Loucy (cell line): Measurements from ENCODE around the gene APBA3.

Experiments
- H2AFZ ChIP-seq: fragments of 200-600 bp; sonication (generic); 2 replicates; pipeline ENCODE4 v1.6.0; 2016; ENCODE audit warnings: antibody characterized with exemption, mild to moderate bottlenecking, low read length, moderate library complexity
- H3F3A ChIP-seq: fragments of 200-600 bp; 2 replicates; pipeline ENCODE4 v1.6.0; 2016; ENCODE audit warnings: antibody characterized with exemption, low read depth, mild to moderate bottlenecking
- H3K27me3 ChIP-seq: fragments of 200-600 bp; sonication (generic); 2 replicates; pipeline ENCODE4 v1.6.1; 2014; ENCODE audit warnings: low read length, mild to moderate bottlenecking; ENCODE audit not compliant: insufficient read depth, poor library complexity, severe bottlenecking
- H3K36me3 ChIP-seq: fragments of 200-600 bp; sonication (generic); 2 replicates; pipeline ENCODE4 v1.6.1; 2016; ENCODE audit warnings: low read length; ENCODE audit not compliant: insufficient read depth
- H3K4me1 ChIP-seq: fragments of 200-600 bp; sonication (generic); 2 replicates; pipeline ENCODE4 v1.5.1; 2014; ENCODE audit warnings: low read length, mild to moderate bottlenecking; ENCODE audit not compliant: insufficient read depth, poor library complexity, severe bottlenecking
- H3K4me2 ChIP-seq: fragments of 200-600 bp; sonication (generic); 2 replicates; pipeline ENCODE4 v1.6.0; 2014; ENCODE audit warnings: antibody characterized with exemption, low read length, low read depth, mild to moderate bottlenecking; ENCODE audit not compliant: poor library complexity, severe bottlenecking
- H3K4me3 ChIP-seq: fragments of 200-600 bp; sonication (generic); 2 replicates; pipeline ENCODE4 v1.5.1; 2014; ENCODE audit warnings: low read length, mild to moderate bottlenecking, mixed read lengths; ENCODE audit not compliant: poor library complexity, severe bottlenecking
- H3K79me2 ChIP-seq: fragments of 200-600 bp; sonication (generic); 2 replicates; pipeline ENCODE4 v1.6.1; 2014; ENCODE audit warnings: low read length; ENCODE audit not compliant: insufficient read depth
- H3K9ac ChIP-seq: fragments of 200-600 bp; sonication (generic); 2 replicates; pipeline ENCODE4 v1.6.0; 2014; ENCODE audit warnings: mild to moderate bottlenecking, low read depth, low read length, moderate library complexity; ENCODE audit not compliant: poor library complexity, severe bottlenecking
- H3K9me2 ChIP-seq: fragments of 200-600 bp; sonication (generic); replicated peaks from 2 replicates; pipeline ENCODE4 v1.6.1; 2016; ENCODE audit warnings: low read depth, low read length, mixed read lengths
- H3K9me3 ChIP-seq: fragments of 200-600 bp; sonication (generic); 2 replicates; pipeline ENCODE4 v1.6.1; 2014; ENCODE audit warnings: mild to moderate bottlenecking, antibody characterized with exemption, low read length, low read depth; ENCODE audit not compliant: insufficient read depth
- H4K20me1 ChIP-seq: fragments of 200-600 bp; sonication (generic); 2 replicates; pipeline ENCODE4 v1.6.0; 2014; ENCODE audit warnings: antibody characterized with exemption, low read length, mild to moderate bottlenecking; ENCODE audit not compliant: insufficient read depth, poor library complexity, severe bottlenecking
- CTCF ChIP-seq: fragments of 200-600 bp; sonication (generic); conservative IDR thresholded peaks from 2 replicates; pipeline ENCODE4 v1.5.1; 2014; ENCODE audit warnings: mild to moderate bottlenecking, antibody characterized with exemption, low read length
- EZH2phosphoT487 ChIP-seq: fragments of 200-600 bp; IDR thresholded peaks from 2 replicates; pipeline ENCODE4 v1.6.1; 2018; ENCODE audit warnings: antibody characterized with exemption, mild to moderate bottlenecking, moderate library complexity, borderline replicate concordance

The APBA3 gene

GRCh38 chr19:3750211-3750610 is 11.3 kb downstream of the APBA3 start:
- Histone ChIP-seq H3K9me3 (no peaks in the 10 kb centered on the region), H3K4me3 (no peak overlapping the region), H2AFZ (no peak overlapping the region), H3K4me1 (no peaks in the 10 kb centered on the region), H3K36me3 (no peaks in the 10 kb centered on the region), H3K79me2 (no peaks in the 10 kb centered on the region), H3K27me3 (no peaks in the 10 kb centered on the region), H3K4me2 (no peak overlapping the region), H3F3A (no peaks in the 10 kb centered on the region), H4K20me1 (no peaks in the 10 kb centered on the region), H3K9ac (no peak overlapping the region), H3K9me2 (no peaks in the 10 kb centered on the region)
- TF ChIP-seq CTCF (no peak), EZH2phosphoT487 (no peak)

DNA sequence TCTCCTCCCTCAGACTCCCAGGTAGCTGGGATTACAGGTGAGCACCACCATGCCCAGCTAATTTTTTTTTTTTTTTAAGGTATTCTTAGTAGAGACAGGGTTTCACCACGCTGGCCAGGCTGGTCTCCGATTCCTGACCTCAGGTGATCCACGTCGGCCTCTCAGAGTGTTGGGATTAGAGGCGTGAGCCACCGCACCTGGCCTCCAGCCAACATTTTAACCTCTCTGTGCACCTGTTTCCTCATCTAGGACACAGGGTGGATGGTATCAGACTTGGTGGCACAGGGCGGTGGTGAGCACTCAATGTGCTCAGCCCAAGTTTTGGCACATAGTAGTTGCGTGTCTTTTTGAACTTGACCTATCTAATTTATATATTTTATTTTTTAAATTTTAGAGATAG is 12.5 kb downstream of the APBA3 start:
- TF ChIP-seq EZH2phosphoT487, result no peak
- no peak for TF ChIP-seq CTCF
- H2AFZ ChIP-seq, result no peak overlapping the region
- H3K4me1 ChIP-seq, result no peaks in the 10 kb centered on the region
- H3K9me2 ChIP-seq, result no peaks in the 10 kb centered on the region
- no peaks in the 10 kb centered on the region for H3K9me3 ChIP-seq
- no peaks in the 10 kb centered on the region for H3K36me3 ChIP-seq
- no peak overlapping the region for H3K4me2 ChIP-seq
- no peak overlapping the region for H3K9ac ChIP-seq
- no peaks in the 10 kb centered on the region for H3F3A ChIP-seq
- H3K27me3 ChIP-seq, result no peaks in the 10 kb centered on the region
- no peaks in the 10 kb centered on the region for H4K20me1 ChIP-seq
- H3K4me3 ChIP-seq, result no peak overlapping the region
- H3K79me2 ChIP-seq, result no peaks in the 10 kb centered on the region

DNA sequence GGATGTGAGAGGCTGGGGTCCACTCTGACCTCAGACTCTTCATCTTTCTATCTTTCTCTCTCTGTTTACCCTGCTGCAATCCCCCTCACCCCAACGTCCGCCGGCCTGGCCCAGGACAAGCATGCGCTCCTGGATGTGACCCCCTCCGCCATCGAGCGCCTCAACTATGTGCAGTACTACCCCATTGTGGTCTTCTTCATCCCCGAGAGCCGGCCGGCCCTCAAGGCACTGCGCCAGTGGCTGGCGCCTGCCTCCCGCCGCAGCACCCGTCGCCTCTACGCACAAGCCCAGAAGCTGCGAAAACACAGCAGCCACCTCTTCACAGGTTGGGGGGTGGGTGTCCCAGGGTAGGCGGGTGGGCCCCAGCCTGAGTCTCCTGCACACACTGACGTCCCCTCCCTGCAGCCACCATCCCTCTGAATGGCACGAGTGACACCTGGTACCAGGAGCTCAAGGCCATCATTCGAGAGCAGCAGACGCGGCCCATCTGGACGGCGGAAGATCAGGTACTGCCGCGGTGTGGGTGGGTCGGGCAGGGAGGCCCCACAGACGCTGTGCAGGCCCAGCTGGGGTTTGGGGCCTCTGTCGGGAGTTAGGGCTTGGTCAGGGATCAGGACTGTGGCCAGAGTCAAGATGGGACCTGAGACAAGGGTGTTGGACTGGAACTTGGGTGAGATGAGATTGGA is 15.0 kb downstream of the APBA3 start:
- Histone ChIP-seq H3K36me3 (no peaks in the 10 kb centered on the region), H3K9ac (no peak overlapping the region), H3K4me3 (no peak overlapping the region), H3K9me2 (no peaks in the 10 kb centered on the region), H3K79me2 (no peaks in the 10 kb centered on the region), H3K9me3 (no peaks in the 10 kb centered on the region), H3K4me1 (no peaks in the 10 kb centered on the region), H2AFZ (no peak overlapping the region), H3K4me2 (no peak overlapping the region), H3F3A (no peaks in the 10 kb centered on the region), H4K20me1 (no peaks in the 10 kb centered on the region), H3K27me3 (no peaks in the 10 kb centered on the region)
- TF ChIP-seq CTCF (no peak), EZH2phosphoT487 (no peak)
